GM10266 (cell line): ENCODE data around the gene FRA10AC1.

Experiments
- DNase-seq: peaks from one replicate; pipeline ENCODE4 v3.0.0; 2012; ENCODE audit errors: extremely low spot score
- TF ChIP-seq, protein P1 (sequence below): IDR thresholded peaks from 2 replicates; pipeline ENCODE4 v1.5.1; 2012; ENCODE audit warnings: mild to moderate bottlenecking, low read depth; ENCODE audit not compliant: control insufficient read depth, insufficient read depth; ENCODE audit errors: missing control alignments

The FRA10AC1 gene

DNA sequence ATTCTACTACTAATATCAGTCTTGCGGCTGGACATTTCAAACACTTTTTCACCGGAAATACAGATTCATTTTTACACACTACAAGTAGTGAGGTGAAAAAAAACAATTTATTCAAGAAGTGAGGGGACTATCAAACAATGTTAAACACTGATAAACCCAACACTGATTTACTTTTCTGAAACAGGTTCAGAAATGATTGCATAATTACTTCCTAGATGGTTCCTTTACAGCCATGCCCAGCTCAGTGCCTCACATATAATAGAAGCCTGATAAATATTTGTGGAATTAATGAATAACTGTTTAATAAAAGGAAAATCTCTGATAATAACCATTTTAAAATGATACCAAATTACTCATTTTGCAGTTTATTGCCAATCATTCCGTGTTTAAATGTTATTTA is 34.6 kb downstream of the FRA10AC1 start:
- no peak for DNase-seq
- TF ChIP-seq, protein P1, sequence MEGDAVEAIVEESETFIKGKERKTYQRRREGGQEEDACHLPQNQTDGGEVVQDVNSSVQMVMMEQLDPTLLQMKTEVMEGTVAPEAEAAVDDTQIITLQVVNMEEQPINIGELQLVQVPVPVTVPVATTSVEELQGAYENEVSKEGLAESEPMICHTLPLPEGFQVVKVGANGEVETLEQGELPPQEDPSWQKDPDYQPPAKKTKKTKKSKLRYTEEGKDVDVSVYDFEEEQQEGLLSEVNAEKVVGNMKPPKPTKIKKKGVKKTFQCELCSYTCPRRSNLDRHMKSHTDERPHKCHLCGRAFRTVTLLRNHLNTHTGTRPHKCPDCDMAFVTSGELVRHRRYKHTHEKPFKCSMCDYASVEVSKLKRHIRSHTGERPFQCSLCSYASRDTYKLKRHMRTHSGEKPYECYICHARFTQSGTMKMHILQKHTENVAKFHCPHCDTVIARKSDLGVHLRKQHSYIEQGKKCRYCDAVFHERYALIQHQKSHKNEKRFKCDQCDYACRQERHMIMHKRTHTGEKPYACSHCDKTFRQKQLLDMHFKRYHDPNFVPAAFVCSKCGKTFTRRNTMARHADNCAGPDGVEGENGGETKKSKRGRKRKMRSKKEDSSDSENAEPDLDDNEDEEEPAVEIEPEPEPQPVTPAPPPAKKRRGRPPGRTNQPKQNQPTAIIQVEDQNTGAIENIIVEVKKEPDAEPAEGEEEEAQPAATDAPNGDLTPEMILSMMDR: no peak

DNA sequence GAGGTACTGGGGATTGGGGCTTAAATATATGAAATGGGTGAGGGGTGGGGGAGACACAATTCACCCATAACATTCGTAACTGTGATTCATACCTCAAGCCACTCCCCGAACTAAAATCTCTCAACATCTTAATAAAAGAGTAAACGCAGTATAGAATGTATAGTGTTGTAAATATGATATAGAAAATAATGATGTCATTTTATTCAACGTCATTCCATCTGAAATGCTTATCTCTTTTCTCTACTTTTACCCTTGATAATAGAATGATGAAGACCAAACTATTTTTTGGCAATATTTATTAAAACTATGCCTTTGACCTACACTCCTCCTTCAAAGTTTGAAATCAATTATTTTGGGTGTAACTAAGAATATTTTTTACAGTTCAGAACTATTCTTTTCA is 36.4 kb downstream of the FRA10AC1 start:
- no peak for DNase-seq

DNA sequence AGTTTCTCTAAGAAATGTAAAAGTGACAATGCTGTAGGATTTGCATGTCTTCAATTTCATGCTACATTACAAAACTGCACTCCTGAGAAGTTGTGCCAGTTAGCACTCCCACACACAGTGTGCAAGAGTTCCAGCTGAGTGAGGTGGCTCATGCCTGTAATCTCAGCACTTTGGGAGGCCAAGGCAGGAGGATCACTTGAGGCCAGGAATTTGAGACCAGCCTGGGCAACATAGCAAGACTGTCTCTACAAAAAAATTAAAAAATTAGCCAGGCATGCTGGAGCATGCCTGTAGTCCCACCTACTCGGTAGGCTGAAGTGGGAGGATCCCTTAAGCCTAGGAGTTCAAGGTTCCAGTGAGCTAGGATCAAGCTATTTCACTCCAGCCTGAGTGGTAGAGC is 44.6 kb downstream of the FRA10AC1 start:
- DNase-seq: no peak

More for the DNA sequence above, 36.4 kb downstream of the FRA10AC1 start:
- TF ChIP-seq, protein P1: no peak

DNA sequence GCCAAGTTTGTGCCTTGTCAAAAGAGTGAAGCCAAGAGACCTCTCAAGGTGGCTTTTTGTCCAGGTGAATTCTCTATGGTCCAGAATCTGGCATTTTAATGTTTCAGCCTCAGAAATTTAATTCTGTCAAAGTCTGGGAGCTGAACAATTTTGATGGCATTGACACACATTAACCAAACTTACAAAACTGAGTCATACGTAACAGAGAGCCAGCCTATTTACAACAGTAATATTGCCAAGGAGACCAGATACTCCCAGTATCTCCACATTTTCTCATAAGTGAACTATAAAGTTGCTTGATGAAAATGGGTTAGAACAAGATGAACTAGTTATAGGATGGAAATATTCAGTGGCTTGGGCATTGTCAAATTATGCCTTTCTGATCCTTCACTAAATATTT is 46.2 kb downstream of the FRA10AC1 start:
- DNase-seq: no peak
- TF ChIP-seq, protein P1: no peak

More for the DNA sequence above, 44.6 kb downstream of the FRA10AC1 start:
- TF ChIP-seq, protein P1: no peak

DNA sequence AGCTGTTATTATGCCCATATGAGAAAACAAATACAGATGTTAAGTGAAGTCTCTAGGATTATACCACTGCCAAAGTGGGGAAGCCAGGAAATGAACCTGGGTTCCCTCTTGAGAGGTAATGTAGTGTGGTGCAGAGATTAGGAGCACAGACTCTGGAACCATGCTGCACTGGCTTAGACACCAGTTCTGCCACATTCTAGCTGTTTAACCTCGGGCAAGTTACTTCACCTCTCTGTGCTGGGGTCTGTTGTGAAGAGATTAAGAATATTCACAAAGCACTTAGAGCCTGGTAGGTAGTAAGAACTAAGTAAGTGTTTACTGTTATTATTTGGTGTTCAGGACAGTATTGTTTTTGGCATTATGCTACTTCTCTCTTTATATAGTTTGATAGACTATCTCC is 48.2 kb downstream of the FRA10AC1 start:
- DNase-seq: no peak
- TF ChIP-seq, protein P1: no peak

DNA sequence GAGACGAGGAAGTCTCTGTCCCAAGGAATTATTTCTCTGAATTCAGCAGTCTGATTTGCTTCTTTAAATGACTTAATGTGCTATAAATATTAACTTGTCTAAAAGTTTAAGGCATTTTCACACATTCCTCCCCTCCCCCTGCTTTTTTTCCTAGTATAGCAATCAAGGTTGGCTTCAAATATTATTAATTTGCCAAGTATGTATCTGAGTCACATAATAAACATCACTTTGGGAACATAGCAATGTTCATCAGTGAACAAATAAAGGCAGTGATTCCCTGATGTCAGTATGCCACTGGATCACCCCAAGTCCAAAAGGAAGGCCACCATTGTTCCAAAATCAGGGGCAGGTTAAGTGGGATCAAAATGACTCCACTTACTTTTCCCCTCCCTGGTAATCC is 49.5 kb downstream of the FRA10AC1 start:
- TF ChIP-seq, protein P1: no peak
- no peak for DNase-seq

DNA sequence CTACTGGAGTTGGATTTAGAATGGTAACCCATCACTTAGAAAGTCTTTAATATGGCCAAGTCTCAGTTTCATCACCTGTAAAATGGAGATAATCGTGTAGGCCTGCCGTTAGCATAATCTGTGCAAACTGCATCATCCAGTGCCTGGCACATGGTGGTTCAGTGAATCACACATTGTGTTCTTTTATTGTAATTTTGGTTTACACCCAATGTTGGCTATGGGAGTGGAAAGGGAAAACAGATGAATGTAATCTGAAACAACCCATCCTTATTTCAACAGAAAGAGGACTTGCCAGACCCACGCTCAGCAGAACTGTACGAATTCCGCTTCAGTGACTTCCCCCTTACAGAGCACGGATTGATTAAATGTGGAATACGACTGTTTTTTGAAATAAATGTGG is 62.6 kb downstream of the FRA10AC1 start:
- DNase-seq: no peak
- TF ChIP-seq, protein P1: no peak
